ENCODE results near the gene MEGF11.

- TF ChIP-seq SUZ12 (IDR thresholded peaks at IDR 0.05) (no peak), FOXK2 (IDR thresholded peaks at IDR 0.05) (no peak), SP1 (IDR thresholded peaks at IDR 0.05) (no peak), PKNOX1 (IDR thresholded peaks at IDR 0.05) (no peak), FOXM1 (IDR thresholded peaks at IDR 0.05; ENCODE audit: borderline replicate concordance) (no peak), TARDBP (IDR thresholded peaks at IDR 0.05) (no peak), ARNT (IDR thresholded peaks at IDR 0.05) (no peak), ELF4 (IDR thresholded peaks at IDR 0.05) (no peak), NFRKB (IDR thresholded peaks at IDR 0.05) (no peak)
Observed at GRCh38 chr15:66261056-66261455, 7.5 kb upstream of the MEGF11 start.
